NCI-H2107 (cell line): ENCODE measurements around the gene DCP1B.

Experiments
- DNase-seq: peaks from one replicate; lab custom pipeline; 2025; lab: John Stamatoyannopoulos, UW

DCP1B gene

GRCh38 chr12:1934831-1935230 is 69.4 kb downstream of the DCP1B start:
- no peak for DNase-seq

GRCh38 chr12:1934068-1934467 is 70.2 kb downstream of the DCP1B start:
- no peak for DNase-seq

GRCh38 chr12:1933342-1934051 is 70.8 kb downstream of the DCP1B start:
- no peak for DNase-seq

GRCh38 chr12:1932264-1932777 is 71.9 kb downstream of the DCP1B start:
- DNase-seq = no peak

GRCh38 chr12:1931642-1932041 is 72.6 kb downstream of the DCP1B start:
- no peak for DNase-seq

- DNase-seq = no peak
Observed at GRCh38 chr12:1930803-1931597, 73.3 kb downstream of the DCP1B start.

- DNase-seq = no peak
Observed at GRCh38 chr12:1929985-1930802, 74.1 kb downstream of the DCP1B start.

GRCh38 chr12:1929241-1929984 is 74.8 kb downstream of the DCP1B start:
- DNase-seq = no peak

GRCh38 chr12:1928439-1929121 is 75.7 kb downstream of the DCP1B start:
- DNase-seq = no peak

GRCh38 chr12:1927751-1928351 is 76.4 kb downstream of the DCP1B start:
- DNase-seq = no peak

GRCh38 chr12:1927051-1927680 is 77.1 kb downstream of the DCP1B start:
- DNase-seq = no peak

- no peak for DNase-seq
Observed at GRCh38 chr12:1926251-1926657, 78.0 kb downstream of the DCP1B start.

- DNase-seq = no peak
Observed at GRCh38 chr12:1925684-1926006, 78.6 kb downstream of the DCP1B start.

- no peak for DNase-seq
Observed at GRCh38 chr12:1924996-1925683, 79.1 kb downstream of the DCP1B start.

- no peak for DNase-seq
Observed at GRCh38 chr12:1922985-1923384, 81.3 kb downstream of the DCP1B start.

GRCh38 chr12:1922075-1922709 is 82.1 kb downstream of the DCP1B start:
- DNase-seq = no peak

- no peak for DNase-seq
Observed at GRCh38 chr12:1920971-1921370, 83.3 kb downstream of the DCP1B start.

- no peak for DNase-seq
Observed at GRCh38 chr12:1920436-1920835, 83.8 kb downstream of the DCP1B start.

- no peak for DNase-seq
Observed at GRCh38 chr12:1919763-1920162, 84.5 kb downstream of the DCP1B start.
